GM12878 (cell line): ENCODE measurements around the gene PTP4A1. TPM values are rescaled to one million over a fixed set of nuclear protein-coding genes. Genes with fewer than 3 reads are reported as not detected.
A peak's percentile ranks its signal among the peaks of the same experiment; 100 is the strongest.

Source experiments
- ATAC-seq: fragments of 200-7000 bp; cut with Tn5 transposase; 3 replicates; pipeline ENCODE4 v1.9.1; 2020; ENCODE audit warnings: mild to moderate bottlenecking, moderate library complexity
- BruUV-seq: library from RNA; stranded (reverse); fragments of 400-500 nt; replicated peaks from 2 replicates; lab custom pipeline; 2021; lab: Mats Ljungman, UMichigan
- CTCF ChIA-PET: fragments of 300-600 bp; sonication (Branson Sonifier 250); formaldehyde crosslinking; extraction: SDS; loops from one replicate; lab custom pipeline; 2021; ENCODE audit warnings: inconsistent platforms; lab: Yijun Ruan, JAX
- POLR2A ChIA-PET: fragments of 350-600 bp; formaldehyde crosslinking; extraction: SDS; loops from one replicate; lab custom pipeline; 2021; ENCODE audit warnings: inconsistent platforms; lab: Charles Lee
- RAD21 ChIA-PET: fragments of 300-600 bp; sonication (Branson Sonifier 250); formaldehyde crosslinking; loops from one replicate; lab custom pipeline; 2023; ENCODE audit warnings: antibody characterized with exemption; ENCODE audit not compliant: unreplicated experiment; lab: Charles Lee
- SMC1A ChIA-PET: fragments of 300-600 bp; sonication (Branson Sonifier 250); formaldehyde crosslinking; loops from one replicate; lab custom pipeline; 2023; ENCODE audit not compliant: unreplicated experiment, uncharacterized antibody; lab: Charles Lee
- DNase-seq: peaks from one replicate; pipeline ENCODE4 v3.0.0-alpha.2; 2011; ENCODE audit warnings: low read depth, low spot score
- FAIRE-seq: peaks from 3 replicates; lab custom pipeline; 2011; peaks lifted over from hg19 to GRCh38; lab: Jason Lieb, UNC
- H2AFZ ChIP-seq: 2 replicates; pipeline ENCODE4 v1.6.0; 2011; ENCODE audit warnings: low read depth, low read length, control low read depth; ENCODE audit not compliant: control insufficient read depth
- H3K27ac ChIP-seq: 2 replicates; pipeline ENCODE4 v1.5.1; 2011; ENCODE audit warnings: control low read depth; ENCODE audit not compliant: control insufficient read depth, insufficient read depth
- H3K27me3 ChIP-seq, 2 experiments: replicated peaks in 1 of 2; 2 replicates each; pipeline versions ENCODE4 v1.6.0 to v1.6.1; 2011; ENCODE audit warnings: low read length in 1 of 2; ENCODE audit not compliant: control insufficient read depth in 2 of 2, insufficient read depth in 2 of 2
- H3K36me3 ChIP-seq, 2 experiments: 2 replicates each; pipeline ENCODE4 v1.5.1; 2011; ENCODE audit warnings: low read length in 1 of 2; ENCODE audit not compliant: control insufficient read depth in 2 of 2, insufficient read depth in 2 of 2
- H3K4me1 ChIP-seq: 2 replicates; pipeline ENCODE4 v1.6.1; 2011; ENCODE audit warnings: mild to moderate bottlenecking, low read length, moderate library complexity, mixed read lengths; ENCODE audit not compliant: control insufficient read depth, insufficient read depth
- H3K4me2 ChIP-seq: 2 replicates; pipeline ENCODE4 v1.6.0; 2011; ENCODE audit warnings: control low read depth; ENCODE audit not compliant: control insufficient read depth, insufficient read depth
- H3K4me3 ChIP-seq: fragments of 200-600 bp; sonication (generic); 2 replicates; pipeline ENCODE4 v1.5.1; 2016
- H3K79me2 ChIP-seq: 2 replicates; pipeline ENCODE4 v1.6.0; 2011; ENCODE audit warnings: low read length; ENCODE audit not compliant: control insufficient read depth, insufficient read depth
- H3K9ac ChIP-seq: 2 replicates; pipeline ENCODE4 v1.8.0; 2011; ENCODE audit warnings: low read length, control low read depth, mixed read lengths; ENCODE audit not compliant: control insufficient read depth, insufficient read depth
- H3K9me3 ChIP-seq: replicated peaks from 3 replicates; pipeline ENCODE4 v1.5.1; 2011; ENCODE audit warnings: mild to moderate bottlenecking, low read length; ENCODE audit not compliant: control insufficient read depth, insufficient read depth
- H4K20me1 ChIP-seq: 2 replicates; pipeline ENCODE4 v1.6.0; 2011; ENCODE audit not compliant: control insufficient read depth, insufficient read depth
- CREB1 ChIP-seq: IDR thresholded peaks from 2 replicates; pipeline ENCODE4 v1.6.1; 2012; ENCODE audit warnings: low read depth, mild to moderate bottlenecking, inconsistent platforms
- CTCF ChIP-seq, 3 experiments: IDR thresholded peaks in 2 of 3; conservative IDR thresholded peaks in 1 of 3; 2 replicates each; pipeline ENCODE4 v1.5.1; 2011; ENCODE audit warnings: low read depth in 3 of 3, low read length in 3 of 3, mild to moderate bottlenecking in 3 of 3, control low read depth in 2 of 3, moderate library complexity in 2 of 3, inconsistent platforms in 1 of 3, mixed read lengths in 1 of 3; ENCODE audit not compliant: control insufficient read depth in 2 of 3, insufficient read depth in 1 of 3; ENCODE audit errors: extremely low read depth in 1 of 3
- EED ChIP-seq: sonication (generic); IDR thresholded peaks from 2 replicates; pipeline ENCODE4 v1.6.1; 2016; ENCODE audit warnings: antibody characterized with exemption, low read depth
- HDGF ChIP-seq: fragments of 450-650 bp; IDR thresholded peaks from 2 replicates; pipeline ENCODE4 v1.6.1; 2016; ENCODE audit warnings: antibody characterized with exemption
- IKZF1 ChIP-seq: fragments of 450-650 bp; conservative IDR thresholded peaks from 2 replicates; pipeline ENCODE4 v1.6.1; 2017; ENCODE audit warnings: antibody characterized with exemption, mild to moderate bottlenecking
- NFXL1 ChIP-seq: fragments of 450-650 bp; IDR thresholded peaks from 2 replicates; pipeline ENCODE4 v1.6.1; 2017; ENCODE audit warnings: antibody characterized with exemption, mild to moderate bottlenecking, borderline replicate concordance
- RCOR1 ChIP-seq: conservative IDR thresholded peaks from 2 replicates; pipeline ENCODE4 v1.6.1; 2012; ENCODE audit warnings: low read depth, low read length, improper control_type of control experiment
- RUNX3 ChIP-seq: IDR thresholded peaks from 2 replicates; pipeline ENCODE4 v1.6.1; 2012; ENCODE audit warnings: low read length, inconsistent platforms
- SIN3A ChIP-seq: IDR thresholded peaks from 2 replicates; pipeline ENCODE4 v1.6.1; 2012; ENCODE audit warnings: low read depth, low read length, improper control_type of control experiment
- SRF ChIP-seq, 2 experiments: IDR thresholded peaks; 2 replicates each; pipeline ENCODE4 v1.6.1; 2011; ENCODE audit warnings: low read depth in 2 of 2, low read length in 2 of 2, mild to moderate bottlenecking in 1 of 2, moderate library complexity in 1 of 2
- TCF12 ChIP-seq: IDR thresholded peaks from 2 replicates; pipeline ENCODE4 v1.6.1; 2011; ENCODE audit warnings: low read depth, mild to moderate bottlenecking, low read length
- WGBS: methylation state at CpG from one replicate; pipeline ENCODE4 v1.1.6; 2016; ENCODE audit warnings: low lambda C conversion rate; ENCODE audit not compliant: insufficient replicate concordance, insufficient coverage; ENCODE audit errors: missing lambda C conversion rate; 5-methylcytosine and 5-hydroxymethylcytosine counted together
- in situ Hi-C: fragments of 300-500 bp; cut with MboI; formaldehyde crosslinking; loops from 9 replicates; pipeline ENCODE4 v1.14.3; 2018; ENCODE audit warnings: mixed read lengths
- intact Hi-C: fragments of 100-400 bp; cut with micrococcal nuclease; formaldehyde crosslinking; loops from one replicate; pipeline ENCODE4 v1.14.2; 2022; ENCODE audit not compliant: unreplicated experiment
- polyA plus RNA-seq, 11 experiments: library from polyadenylated mRNA; depleted of rRNA in 4 of 11; unstranded in 6 of 11; stranded (reverse) in 5 of 11; fragments of >200 nt; fragmentation: Nextera tagmentation in 4 of 11; fragmentation: Illumina TruSeq in 1 of 11; extraction: Ambion mirVana in 4 of 11; extraction: Trizol in 1 of 11; gene quantifications; 1 replicate in 1 of 11; 2 replicates in 10 of 11; pipeline versions ENCODE4 v1.2.1 to v1.2.3, GENCODE V29; 2011 to 2016; ENCODE audit warnings: inconsistent platforms in 2 of 11, missing spikeins in 2 of 11, low read depth in 1 of 11
- total RNA-seq, 4 experiments: library from RNA; depleted of rRNA in 3 of 4; stranded (reverse); fragments of >200 nt in 3 of 4; fragmentation: Illumina TruSeq in 1 of 4; extraction: Trizol in 1 of 4; gene quantifications; 2 replicates each; pipeline versions ENCODE4 v1.2.1 to v1.2.3, GENCODE V29; 2013 to 2021
- TF ChIP-seq, protein P1 (sequence below): fragments of 450-650 bp; IDR thresholded peaks from 2 replicates; pipeline ENCODE4 v1.6.1; 2016; ENCODE audit warnings: mild to moderate bottlenecking
- TF ChIP-seq, protein P2 (sequence below): fragments of 450-650 bp; IDR thresholded peaks from 2 replicates; pipeline ENCODE4 v1.6.1; 2017; ENCODE audit warnings: mild to moderate bottlenecking, moderate library complexity
- TF ChIP-seq, protein P3 (sequence below): fragments of 450-650 bp; IDR thresholded peaks from 2 replicates; pipeline ENCODE4 v1.6.1; 2017; ENCODE audit warnings: low read depth, mild to moderate bottlenecking, moderate library complexity

Gene PTP4A1
- total and polyA plus RNA-seq, 10 of the 15 experiments (the other 5 are each of a cell fraction or from before 2014, with no cell fraction given), result 8.5 to 190 (median 46.4) TPM; not detected in 2

- 60% methylated on average over 7 of the region's 7 CpGs for WGBS
- H3K9me3 ChIP-seq, result no peaks in the 10 kb centered on the region; the same call in 2 of the 3 replicates
- TF ChIP-seq TCF12 (no peak), NFXL1 (no peak), IKZF1 (0 out of 2 replicates have a peak, but pooled peaks have one; percentile 15), RUNX3 (peak; percentile 41), EED (0 out of 2 replicates have a peak, but pooled peaks have one; percentile 27), SRF (IDR thresholded peaks at IDR 0.05; ENCODE audit: low read depth in 2 of 2, low read length in 2 of 2) (peak; percentile 58 to 92), RCOR1 (no peak), SIN3A (no peak), CTCF (IDR thresholded peaks at IDR 0.05 in 2 of 3, conservative IDR thresholded peaks at IDR 0.05 in 1 of 3; ENCODE audit: control insufficient read depth in 2 of 3, extremely low read depth in 1 of 3, insufficient read depth in 1 of 3, low read depth in 3 of 3, low read length in 3 of 3) (0 out of 6 replicates have a peak, but pooled peaks of 1 of the 3 experiments have one; percentile 4), CREB1 (peak; percentile 66), HDGF (no peak)
- TF ChIP-seq, protein P1, sequence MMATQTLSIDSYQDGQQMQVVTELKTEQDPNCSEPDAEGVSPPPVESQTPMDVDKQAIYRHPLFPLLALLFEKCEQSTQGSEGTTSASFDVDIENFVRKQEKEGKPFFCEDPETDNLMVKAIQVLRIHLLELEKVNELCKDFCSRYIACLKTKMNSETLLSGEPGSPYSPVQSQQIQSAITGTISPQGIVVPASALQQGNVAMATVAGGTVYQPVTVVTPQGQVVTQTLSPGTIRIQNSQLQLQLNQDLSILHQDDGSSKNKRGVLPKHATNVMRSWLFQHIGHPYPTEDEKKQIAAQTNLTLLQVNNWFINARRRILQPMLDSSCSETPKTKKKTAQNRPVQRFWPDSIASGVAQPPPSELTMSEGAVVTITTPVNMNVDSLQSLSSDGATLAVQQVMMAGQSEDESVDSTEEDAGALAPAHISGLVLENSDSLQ, result no peak
- TF ChIP-seq, protein P2, sequence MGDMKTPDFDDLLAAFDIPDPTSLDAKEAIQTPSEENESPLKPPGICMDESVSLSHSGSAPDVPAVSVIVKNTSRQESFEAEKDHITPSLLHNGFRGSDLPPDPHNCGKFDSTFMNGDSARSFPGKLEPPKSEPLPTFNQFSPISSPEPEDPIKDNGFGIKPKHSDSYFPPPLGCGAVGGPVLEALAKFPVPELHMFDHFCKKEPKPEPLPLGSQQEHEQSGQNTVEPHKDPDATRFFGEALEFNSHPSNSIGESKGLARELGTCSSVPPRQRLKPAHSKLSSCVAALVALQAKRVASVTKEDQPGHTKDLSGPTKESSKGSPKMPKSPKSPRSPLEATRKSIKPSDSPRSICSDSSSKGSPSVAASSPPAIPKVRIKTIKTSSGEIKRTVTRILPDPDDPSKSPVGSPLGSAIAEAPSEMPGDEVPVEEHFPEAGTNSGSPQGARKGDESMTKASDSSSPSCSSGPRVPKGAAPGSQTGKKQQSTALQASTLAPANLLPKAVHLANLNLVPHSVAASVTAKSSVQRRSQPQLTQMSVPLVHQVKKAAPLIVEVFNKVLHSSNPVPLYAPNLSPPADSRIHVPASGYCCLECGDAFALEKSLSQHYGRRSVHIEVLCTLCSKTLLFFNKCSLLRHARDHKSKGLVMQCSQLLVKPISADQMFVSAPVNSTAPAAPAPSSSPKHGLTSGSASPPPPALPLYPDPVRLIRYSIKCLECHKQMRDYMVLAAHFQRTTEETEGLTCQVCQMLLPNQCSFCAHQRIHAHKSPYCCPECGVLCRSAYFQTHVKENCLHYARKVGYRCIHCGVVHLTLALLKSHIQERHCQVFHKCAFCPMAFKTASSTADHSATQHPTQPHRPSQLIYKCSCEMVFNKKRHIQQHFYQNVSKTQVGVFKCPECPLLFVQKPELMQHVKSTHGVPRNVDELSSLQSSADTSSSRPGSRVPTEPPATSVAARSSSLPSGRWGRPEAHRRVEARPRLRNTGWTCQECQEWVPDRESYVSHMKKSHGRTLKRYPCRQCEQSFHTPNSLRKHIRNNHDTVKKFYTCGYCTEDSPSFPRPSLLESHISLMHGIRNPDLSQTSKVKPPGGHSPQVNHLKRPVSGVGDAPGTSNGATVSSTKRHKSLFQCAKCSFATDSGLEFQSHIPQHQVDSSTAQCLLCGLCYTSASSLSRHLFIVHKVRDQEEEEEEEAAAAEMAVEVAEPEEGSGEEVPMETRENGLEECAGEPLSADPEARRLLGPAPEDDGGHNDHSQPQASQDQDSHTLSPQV, result no peak
- TF ChIP-seq, protein P3, sequence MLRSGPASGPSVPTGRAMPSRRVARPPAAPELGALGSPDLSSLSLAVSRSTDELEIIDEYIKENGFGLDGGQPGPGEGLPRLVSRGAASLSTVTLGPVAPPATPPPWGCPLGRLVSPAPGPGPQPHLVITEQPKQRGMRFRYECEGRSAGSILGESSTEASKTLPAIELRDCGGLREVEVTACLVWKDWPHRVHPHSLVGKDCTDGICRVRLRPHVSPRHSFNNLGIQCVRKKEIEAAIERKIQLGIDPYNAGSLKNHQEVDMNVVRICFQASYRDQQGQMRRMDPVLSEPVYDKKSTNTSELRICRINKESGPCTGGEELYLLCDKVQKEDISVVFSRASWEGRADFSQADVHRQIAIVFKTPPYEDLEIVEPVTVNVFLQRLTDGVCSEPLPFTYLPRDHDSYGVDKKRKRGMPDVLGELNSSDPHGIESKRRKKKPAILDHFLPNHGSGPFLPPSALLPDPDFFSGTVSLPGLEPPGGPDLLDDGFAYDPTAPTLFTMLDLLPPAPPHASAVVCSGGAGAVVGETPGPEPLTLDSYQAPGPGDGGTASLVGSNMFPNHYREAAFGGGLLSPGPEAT, result 0 out of 2 replicates have a peak, but pooled peaks have one; percentile 27
These were observed 46.9 kb upstream of the PTP4A1 start for GRCh38 chr6:63525186-63525878.

More at GRCh38 chr6:63525186-63525878, 46.9 kb upstream of the PTP4A1 start:
- peak; percentile 52 for FAIRE-seq
- no TSS peak for BruUV-seq
- Histone ChIP-seq H3K4me1 (peaks cover 21% of the 10 kb centered on the region), H2AFZ (peak overlapping the region; percentile 75), H3K36me3 (no peaks in the 10 kb centered on the region), H3K27me3 (no peaks in the 10 kb centered on the region), H3K79me2 (no peaks in the 10 kb centered on the region), H3K4me2 (no peak overlapping the region), H3K27ac (no peak overlapping the region), H4K20me1 (no peaks in the 10 kb centered on the region), H3K4me3 (no peak overlapping the region), H3K9ac (no peak overlapping the region)
- no peak for DNase-seq
- ChIA-PET CTCF (interaction anchor here (0.7 to 2.7 kb wide), 9 partner anchors 11 to 173 kb away, joined by 3 to 11 read pairs (median 5); no protein-coding TSS in a partner anchor), POLR2A (interaction anchor here (1.3 to 1.4 kb wide), 2 partner anchors 20 to 49 kb away, joined by 3 to 5 read pairs; no protein-coding TSS in a partner anchor), SMC1A (interaction anchor here (0.6 to 3.9 kb wide), 12 partner anchors 8 to 147 kb away, joined by 3 to 16 read pairs (median 6); no protein-coding TSS in a partner anchor), RAD21 (interaction anchor here (0.8 to 2.3 kb wide), 3 partner anchors 11 to 51 kb away, joined by 3 to 8 read pairs (median 3); no protein-coding TSS in a partner anchor)
- ATAC-seq, result peak; percentile 40
- in situ Hi-C loops, result no loop called here
- intact Hi-C loops, result no loop called here
